GM19397 (cell line): ENCODE measurements around the gene ATG4C.
A peak's percentile ranks its signal among the peaks of the same experiment; 100 is the strongest.
"Not testable (repeated sequence)": the region's sequence is repeated elsewhere in the genome, so short reads cannot be mapped to it uniquely, and the experiment has no call there.

Experiments used
- ATAC-seq: cut with Tn5 transposase; IDR thresholded peaks from one replicate; pipeline ENCODE4 v1.9.1; 2021; ENCODE audit warnings: mild to moderate bottlenecking, moderate library complexity; ENCODE audit not compliant: unreplicated experiment

Gene ATG4C

DNA sequence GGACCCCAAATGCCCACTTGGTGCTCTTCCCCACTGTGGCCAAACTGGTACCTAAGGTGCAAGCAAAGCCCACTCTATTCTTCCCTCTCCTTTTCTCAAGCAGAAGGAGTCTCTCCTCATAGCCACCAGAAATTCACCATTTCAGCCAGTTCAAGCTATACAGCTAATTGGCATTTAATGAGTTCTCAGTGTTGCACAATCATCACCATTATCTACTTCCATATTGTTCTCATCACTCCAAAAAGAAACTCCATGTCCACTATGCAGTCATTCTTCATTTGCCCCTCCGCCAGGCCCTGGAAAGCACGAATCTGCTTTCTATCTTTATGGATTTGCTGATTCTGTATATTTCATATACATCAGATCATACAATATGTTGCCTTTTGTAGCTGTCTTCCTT, 9.9 kb upstream of the ATG4C start:
- no peak for ATAC-seq

DNA sequence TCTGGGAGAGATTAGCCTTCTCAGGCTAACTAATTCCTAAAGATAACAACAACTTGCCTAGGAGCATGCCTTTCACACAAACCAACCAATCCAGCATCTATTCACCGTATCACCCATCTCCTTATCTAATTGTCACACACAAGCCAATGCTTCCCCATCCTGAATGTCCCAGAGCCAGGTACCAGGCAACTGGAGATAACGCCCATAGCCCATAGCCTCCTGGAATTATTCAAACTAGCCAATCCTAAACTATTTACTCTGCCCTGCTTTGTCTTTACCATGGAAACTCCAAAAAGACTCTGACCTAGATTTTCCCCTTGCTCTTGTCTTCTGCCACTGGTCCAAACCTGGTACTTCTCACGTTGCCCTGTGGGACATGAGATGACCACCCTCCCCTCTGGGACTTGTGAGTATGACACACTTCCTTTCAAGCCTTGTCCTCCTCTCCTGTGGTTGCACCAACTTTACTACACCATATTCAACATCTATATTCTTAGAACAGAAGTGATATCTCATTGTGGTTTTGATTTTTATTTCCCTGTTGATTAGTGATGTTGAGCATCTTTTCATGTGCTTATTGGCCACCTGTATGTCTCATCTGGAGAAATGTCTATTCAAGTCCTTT, 8.8 kb upstream of the ATG4C start:
- ATAC-seq: no peak

DNA sequence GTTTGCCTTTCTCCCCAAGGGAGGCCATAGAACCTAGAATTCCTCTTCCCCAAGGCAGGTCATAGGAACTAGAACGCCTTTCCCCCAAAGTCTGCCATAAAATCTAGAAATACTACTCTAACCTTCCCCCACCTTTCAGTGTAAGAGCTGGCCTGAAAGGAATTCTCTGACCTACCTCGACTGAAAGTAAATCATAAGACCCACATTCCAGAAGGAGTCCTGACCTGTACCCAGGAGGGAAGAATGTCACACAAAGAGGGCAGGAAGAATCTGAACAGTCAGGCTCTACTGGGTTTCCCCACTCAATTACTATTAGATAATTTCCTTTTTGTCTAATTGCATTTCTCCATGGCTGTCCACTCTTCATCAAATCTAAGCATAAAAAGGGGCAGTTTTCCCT, 5.7 kb upstream of the ATG4C start:
- no peak for ATAC-seq

GRCh38 chr1:62781841-62782543, 1.9 kb upstream of the ATG4C start:
- ATAC-seq: no peak

DNA sequence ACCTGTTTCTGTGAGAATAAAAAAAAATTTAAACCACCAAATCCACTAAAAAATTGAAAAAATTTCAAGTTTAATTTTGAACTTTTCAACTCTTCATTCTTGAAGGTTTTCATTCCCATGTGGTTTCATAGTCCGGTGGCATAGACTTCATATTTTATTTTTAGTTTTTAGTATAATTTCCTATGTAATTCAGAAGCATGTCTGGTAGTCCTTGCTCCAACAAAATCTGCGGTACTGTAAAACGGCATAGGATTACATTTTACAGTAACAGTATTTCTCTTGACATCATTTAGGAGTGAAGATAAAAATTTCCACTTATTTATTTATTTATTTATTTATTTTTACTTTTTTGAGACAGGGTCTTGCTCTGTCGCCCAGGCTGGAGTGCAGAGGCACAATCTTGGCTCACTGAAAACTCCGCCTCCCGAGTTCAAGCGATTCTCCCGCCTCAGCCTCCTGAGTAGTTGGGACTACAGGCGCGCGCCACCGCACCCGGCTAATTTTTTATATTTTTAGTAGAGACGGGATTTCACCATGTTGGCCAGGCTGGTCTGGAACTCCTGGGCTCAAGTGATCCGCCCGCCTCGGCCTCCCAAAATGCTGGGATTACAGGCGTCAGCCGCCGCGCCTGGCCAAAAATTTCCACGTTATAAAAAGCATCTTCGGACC, 1.3 kb upstream of the ATG4C start:
- ATAC-seq: not testable (repeated sequence)

DNA sequence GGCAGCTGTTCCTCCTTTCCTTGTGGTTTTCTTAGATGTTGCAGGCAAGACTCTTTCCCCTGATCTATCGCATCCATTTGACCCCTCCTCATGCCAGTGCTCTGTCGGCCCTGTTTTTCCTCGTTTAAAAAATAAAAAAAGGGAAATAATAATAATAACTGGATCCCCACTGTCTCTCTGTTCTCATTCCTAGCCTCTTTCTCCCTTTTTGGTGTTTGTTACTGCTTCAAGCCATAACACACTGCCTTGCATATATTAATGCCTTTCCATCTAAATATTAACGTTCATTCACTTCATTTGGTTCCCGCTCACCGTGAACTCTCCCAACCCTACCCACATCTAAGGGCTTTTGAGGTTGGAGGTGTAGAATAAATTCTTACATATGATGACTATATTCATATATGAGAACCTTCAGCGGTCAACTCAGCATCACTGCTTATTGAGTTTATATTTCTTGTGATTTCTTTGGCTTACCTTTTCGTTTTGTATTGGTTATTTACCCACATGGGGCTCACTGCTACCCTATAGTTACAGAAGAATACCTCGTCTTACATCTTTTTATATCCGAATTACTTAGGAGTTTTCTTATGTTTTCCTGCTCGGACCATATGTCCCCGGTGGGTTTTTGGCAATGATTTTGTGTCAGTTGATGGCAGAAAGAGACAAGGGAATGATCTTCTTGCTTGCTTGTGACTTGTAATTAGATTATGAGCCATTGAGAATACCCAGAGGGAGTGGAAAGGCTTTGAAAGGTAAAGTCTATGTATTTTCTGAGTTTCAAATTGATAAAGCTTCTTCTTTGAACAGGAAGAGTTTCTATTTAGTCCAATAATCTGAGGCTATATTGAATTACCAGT, 805 bp downstream of the ATG4C start:
- peak; percentile 14 for ATAC-seq

GRCh38 chr1:62790716-62791115, 6.8 kb downstream of the ATG4C start:
- ATAC-seq: no peak

DNA sequence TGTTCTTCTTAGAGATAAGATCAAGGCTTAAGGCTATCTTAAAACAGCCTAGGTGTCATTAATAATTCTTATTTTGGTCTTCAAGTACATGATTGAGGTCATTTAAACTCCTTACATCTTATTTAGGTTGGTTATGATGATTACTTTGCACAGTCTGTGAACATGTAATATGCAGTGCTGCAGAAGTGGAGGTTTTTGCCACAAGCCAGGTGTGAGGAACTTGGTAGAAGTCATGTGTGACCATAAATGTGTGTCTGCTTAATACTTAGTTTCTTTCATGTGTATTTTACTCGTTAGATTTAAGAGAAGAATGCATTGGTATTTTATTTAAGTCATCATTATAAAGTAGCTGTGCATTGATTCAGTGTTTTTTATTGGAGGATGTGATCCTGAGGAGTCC, 10.1 kb downstream of the ATG4C start:
- peak; percentile 71 for ATAC-seq

DNA sequence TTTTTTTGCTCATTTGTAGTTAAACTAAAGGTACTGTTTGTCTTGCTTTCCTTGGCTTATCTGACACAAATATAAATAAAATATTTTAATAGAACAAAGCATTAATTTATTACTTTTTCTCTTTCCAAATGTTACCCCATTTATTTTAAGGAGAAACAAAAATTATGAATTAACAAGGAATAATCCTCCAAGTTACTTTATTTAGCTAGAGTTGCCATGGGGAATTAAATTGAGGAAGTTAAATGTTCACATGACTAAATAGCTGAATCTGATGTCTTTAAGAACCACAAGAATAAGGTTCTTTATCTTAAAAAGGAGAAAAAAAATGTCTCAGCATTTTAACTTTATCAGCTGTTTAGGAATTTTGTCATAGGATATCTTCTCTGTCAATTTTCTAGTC, 12.3 kb downstream of the ATG4C start:
- ATAC-seq: no peak

DNA sequence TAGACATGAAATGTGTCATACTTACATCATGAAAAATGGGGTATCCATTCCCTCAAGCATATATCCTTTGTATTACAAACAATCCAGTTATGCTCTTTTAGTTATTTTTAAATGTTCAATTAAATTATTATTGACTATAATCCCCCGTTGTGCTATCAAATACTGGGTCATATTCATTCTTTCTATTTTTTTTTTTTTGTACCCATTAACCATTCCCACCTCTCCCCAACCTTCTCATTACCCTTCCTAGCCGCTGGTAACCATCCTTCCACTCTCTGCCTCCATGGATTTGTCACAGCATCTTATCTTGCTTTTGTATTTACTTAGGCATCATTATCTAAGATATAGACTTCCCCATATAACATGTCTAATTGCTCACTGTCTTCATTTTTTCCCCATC, 15.8 kb downstream of the ATG4C start:
- ATAC-seq: no peak

GRCh38 chr1:62800281-62800680, 16.3 kb downstream of the ATG4C start:
- peak; percentile 36 for ATAC-seq

DNA sequence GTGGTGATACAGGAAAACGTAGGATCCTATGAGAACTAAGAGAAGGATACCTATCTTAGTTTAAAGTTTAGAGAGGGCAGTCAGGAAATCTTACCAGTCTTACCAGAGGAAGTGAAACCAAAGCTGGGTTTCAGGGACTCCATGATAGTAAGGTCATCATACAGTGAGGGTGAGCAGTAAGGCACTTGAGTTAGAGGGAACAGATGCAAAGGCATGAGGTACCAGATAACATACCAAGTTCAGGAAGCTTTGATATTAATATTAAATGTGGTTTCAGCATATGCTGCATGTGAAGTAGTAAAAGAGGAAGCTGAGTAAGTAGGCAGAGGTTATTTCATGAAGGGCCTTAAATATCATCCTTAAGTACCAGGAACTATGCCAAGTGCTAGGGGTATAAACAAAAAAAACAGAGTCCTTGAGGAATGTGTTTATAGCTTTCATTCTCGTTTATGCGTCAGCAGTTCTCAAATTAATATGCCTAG, 16.9 kb downstream of the ATG4C start:
- ATAC-seq: peak; percentile 99

- no peak for ATAC-seq
Observed at GRCh38 chr1:62809788-62810187, 25.9 kb downstream of the ATG4C start.

- peak; percentile 85 for ATAC-seq
Observed at GRCh38 chr1:62810420-62811274, 26.7 kb downstream of the ATG4C start.

GRCh38 chr1:62823556-62823955, 39.6 kb downstream of the ATG4C start:
- no peak for ATAC-seq

DNA sequence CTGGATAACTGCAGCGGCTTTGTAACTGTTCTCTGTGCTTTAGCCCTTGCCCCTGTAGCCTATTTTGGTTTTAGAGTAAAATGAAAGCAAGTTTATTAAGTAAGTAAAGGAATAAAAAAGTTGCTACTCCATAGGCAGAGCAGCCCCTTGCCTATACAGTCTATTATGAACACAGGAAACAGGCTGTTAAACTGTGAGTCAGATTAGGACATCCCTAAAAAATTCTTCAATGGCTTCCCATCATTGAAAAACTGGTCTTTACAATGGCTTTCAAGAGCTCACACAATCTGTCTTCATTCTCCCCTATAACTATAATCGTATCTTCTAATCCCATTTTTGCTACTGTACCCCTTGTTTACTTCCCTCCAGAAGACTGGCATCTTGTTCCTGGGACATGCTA, 43.0 kb downstream of the ATG4C start:
- no peak for ATAC-seq

DNA sequence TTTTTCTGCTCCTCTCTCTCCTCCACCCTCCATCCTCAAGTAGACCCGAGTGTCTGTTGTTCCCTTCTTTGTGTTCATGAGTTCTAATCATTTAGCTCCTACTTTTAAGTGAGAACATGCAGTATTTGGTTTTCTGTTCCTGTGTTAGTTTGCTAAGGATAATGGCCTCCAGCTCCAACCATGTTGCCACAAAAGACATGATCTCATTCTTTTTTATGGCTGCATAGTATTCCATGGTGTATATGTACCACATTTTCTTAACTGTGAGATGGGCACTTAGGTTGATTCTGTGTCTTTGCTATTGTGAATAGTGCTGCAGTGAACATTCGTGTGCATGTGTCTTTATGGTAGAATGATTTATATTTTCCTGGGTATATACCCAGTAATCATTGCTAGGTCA, 43.9 kb downstream of the ATG4C start:
- ATAC-seq: not testable (repeated sequence)

- no peak for ATAC-seq
Observed at GRCh38 chr1:62832276-62832675, 48.3 kb downstream of the ATG4C start.

GRCh38 chr1:62833529-62833928, 49.6 kb downstream of the ATG4C start:
- ATAC-seq: no peak

- no peak for ATAC-seq
Observed at GRCh38 chr1:62834400-62834961, 50.5 kb downstream of the ATG4C start.
